ENCODE results near the gene POU2AF1.

The POU2AF1 gene

DNA sequence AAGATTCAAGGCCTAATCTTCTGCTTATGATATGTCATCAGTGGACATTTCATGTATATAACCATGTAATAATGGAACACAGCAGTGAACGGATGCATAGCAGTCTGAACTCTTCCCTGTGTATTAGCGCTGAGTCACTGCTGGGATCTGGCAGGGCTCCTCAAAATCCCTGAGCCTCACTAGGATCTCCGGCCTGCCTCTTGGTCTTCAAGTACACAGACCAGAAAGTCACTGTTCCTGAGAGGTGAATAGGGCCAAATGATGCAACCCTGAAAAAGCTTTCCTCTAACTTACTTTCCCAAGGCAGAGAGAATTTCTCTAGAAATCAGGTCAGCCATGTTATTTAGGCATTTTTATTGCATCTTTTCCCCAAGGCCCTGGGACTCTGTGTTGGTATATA, 35.0 kb downstream of the POU2AF1 start:
- TF ChIP-seq, protein P1, sequence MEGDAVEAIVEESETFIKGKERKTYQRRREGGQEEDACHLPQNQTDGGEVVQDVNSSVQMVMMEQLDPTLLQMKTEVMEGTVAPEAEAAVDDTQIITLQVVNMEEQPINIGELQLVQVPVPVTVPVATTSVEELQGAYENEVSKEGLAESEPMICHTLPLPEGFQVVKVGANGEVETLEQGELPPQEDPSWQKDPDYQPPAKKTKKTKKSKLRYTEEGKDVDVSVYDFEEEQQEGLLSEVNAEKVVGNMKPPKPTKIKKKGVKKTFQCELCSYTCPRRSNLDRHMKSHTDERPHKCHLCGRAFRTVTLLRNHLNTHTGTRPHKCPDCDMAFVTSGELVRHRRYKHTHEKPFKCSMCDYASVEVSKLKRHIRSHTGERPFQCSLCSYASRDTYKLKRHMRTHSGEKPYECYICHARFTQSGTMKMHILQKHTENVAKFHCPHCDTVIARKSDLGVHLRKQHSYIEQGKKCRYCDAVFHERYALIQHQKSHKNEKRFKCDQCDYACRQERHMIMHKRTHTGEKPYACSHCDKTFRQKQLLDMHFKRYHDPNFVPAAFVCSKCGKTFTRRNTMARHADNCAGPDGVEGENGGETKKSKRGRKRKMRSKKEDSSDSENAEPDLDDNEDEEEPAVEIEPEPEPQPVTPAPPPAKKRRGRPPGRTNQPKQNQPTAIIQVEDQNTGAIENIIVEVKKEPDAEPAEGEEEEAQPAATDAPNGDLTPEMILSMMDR (IDR thresholded peaks at IDR 0.05; ENCODE audit: insufficient read depth, low read length, poor library complexity, severe bottlenecking): no peak
- Histone ChIP-seq H3K4me3 (replicated peaks; ENCODE audit: low read depth, low read length) (no peak overlapping the region), H3K27me3 (replicated peaks; ENCODE audit: control insufficient read depth, insufficient read depth, low read length) (no peaks in the 10 kb centered on the region), H3K36me3 (ENCODE audit: control insufficient read depth, insufficient read depth, low read length) (no peaks in the 10 kb centered on the region)
- DNase-seq (ENCODE audit: extremely low read depth, insufficient read length): no peak

DNA sequence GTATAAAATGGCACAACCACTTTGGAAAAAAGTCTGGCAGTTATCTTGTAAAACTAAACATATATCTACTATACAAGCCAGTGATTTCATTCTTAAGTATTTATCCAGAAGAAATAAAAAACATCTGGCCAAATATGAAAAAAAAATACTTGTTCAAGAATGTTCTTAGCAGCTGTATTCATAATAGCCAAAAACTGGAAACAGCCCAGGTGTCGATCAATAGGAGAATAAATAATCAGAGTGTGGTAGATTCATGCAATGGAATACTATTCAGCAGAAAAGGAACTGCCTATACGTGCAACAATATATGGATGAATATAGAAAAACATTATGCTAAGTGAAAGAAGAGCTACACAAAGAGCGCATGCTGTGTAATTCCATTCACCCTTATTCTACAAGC, 36.7 kb downstream of the POU2AF1 start:
- no peaks in the 10 kb centered on the region for H3K36me3 ChIP-seq (ENCODE audit: control insufficient read depth, insufficient read depth, low read length)
- H3K4me3 ChIP-seq (replicated peaks; ENCODE audit: low read depth, low read length): no peak overlapping the region
- no peaks in the 10 kb centered on the region for H3K27me3 ChIP-seq (replicated peaks; ENCODE audit: control insufficient read depth, insufficient read depth, low read length)
- no peak for DNase-seq (ENCODE audit: extremely low read depth, insufficient read length)
- TF ChIP-seq, protein P1 (IDR thresholded peaks at IDR 0.05; ENCODE audit: insufficient read depth, low read length, poor library complexity, severe bottlenecking): no peak

DNA sequence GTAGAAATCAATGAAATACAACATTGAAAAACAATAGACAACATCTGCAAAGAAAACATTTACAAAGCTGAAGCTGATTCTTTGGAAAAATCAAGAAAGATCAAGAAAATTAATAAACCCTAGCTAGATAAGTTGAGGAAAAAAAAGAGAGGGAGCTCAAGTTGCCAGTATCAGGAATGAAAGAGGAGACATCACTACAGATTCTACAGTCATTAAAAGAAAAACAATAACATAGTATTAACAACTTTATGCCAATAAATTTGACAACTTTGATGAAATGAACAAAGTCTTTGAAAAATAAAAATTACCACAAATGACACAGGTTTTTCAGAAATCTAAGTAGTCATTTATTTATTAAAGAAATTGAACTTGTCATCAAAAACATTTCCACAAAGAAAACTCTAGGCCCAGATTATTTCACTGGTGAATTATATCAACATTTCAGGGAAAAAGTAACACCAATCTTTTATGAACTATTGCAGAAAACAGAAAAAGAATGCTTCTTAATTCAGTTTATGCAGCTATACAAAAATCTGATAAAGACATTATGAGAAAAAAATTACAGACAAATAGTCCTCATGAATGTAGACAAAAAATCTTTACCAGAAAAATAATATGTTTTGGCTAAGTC, 39.2 kb downstream of the POU2AF1 start:
- DNase-seq (ENCODE audit: extremely low read depth, insufficient read length): no peak
- Histone ChIP-seq H3K36me3 (ENCODE audit: control insufficient read depth, insufficient read depth, low read length) (no peaks in the 10 kb centered on the region), H3K4me3 (replicated peaks; ENCODE audit: low read depth, low read length) (no peak overlapping the region), H3K27me3 (replicated peaks; ENCODE audit: control insufficient read depth, insufficient read depth, low read length) (no peaks in the 10 kb centered on the region)
- TF ChIP-seq, protein P1 (IDR thresholded peaks at IDR 0.05; ENCODE audit: insufficient read depth, low read length, poor library complexity, severe bottlenecking): no peak

DNA sequence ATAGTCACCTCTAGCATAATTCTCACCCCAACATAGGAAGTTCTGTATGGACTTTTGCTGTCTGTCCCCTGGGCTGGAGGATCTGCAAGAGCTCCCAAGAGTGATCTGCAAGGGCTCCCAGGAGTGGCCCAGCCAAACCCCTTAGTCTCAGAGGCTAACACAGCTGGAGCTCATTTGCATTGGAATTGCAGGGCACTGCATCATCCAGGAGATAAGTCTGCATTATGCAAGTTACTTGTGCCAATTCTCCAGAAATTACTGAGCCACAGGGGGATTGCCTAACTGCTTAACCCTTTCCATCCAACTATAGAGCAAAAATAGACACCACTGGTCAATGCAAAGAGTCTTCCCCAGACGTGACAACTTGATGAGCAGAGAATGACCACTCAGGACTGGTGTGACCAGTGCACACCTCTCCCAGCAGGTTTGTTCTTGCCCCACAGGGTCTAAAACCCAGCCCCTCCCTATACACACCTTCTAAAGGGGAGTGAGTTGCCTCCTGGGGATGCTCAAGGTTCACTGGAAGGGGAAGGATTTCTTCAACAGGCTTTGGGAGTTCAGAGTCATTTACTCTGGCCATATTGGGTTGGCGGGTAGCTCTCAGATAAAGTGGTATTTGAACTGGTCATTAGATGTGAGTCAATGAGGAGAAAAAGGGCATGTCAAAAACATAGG, 42.4 kb downstream of the POU2AF1 start:
- Histone ChIP-seq H3K4me3 (replicated peaks; ENCODE audit: low read depth, low read length) (no peak overlapping the region), H3K36me3 (ENCODE audit: control insufficient read depth, insufficient read depth, low read length) (no peaks in the 10 kb centered on the region), H3K27me3 (replicated peaks; ENCODE audit: control insufficient read depth, insufficient read depth, low read length) (no peaks in the 10 kb centered on the region)
- TF ChIP-seq, protein P1 (IDR thresholded peaks at IDR 0.05; ENCODE audit: insufficient read depth, low read length, poor library complexity, severe bottlenecking): no peak
- DNase-seq (ENCODE audit: extremely low read depth, insufficient read length): no peak

DNA sequence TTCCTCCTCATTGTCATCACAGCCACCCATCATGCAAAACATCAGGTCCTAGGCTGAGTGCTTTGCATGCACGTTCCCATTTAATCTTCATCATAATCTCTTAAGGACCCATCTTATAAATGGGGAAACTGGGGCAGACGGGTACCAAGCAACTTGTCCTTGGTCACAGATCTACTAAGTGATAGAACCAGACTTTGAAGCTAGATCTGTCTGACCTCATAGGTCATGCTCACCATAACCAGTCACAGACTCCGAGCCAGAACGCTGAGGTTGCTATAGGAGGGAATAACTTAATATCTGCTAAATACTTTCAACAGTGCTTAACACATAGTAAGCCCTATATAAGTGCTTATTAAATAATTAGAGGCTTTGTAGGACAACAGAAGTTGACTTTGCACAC, 43.0 kb downstream of the POU2AF1 start:
- TF ChIP-seq, protein P1 (IDR thresholded peaks at IDR 0.05; ENCODE audit: insufficient read depth, low read length, poor library complexity, severe bottlenecking): no peak
- Histone ChIP-seq H3K4me3 (replicated peaks; ENCODE audit: low read depth, low read length) (no peak overlapping the region), H3K36me3 (ENCODE audit: control insufficient read depth, insufficient read depth, low read length) (no peaks in the 10 kb centered on the region), H3K27me3 (replicated peaks; ENCODE audit: control insufficient read depth, insufficient read depth, low read length) (no peaks in the 10 kb centered on the region)
- no peak for DNase-seq (ENCODE audit: extremely low read depth, insufficient read length)
